ENCODE data around the gene C13orf46. TPM values are rescaled to one million over a fixed set of nuclear protein-coding genes. Genes with fewer than 3 reads are reported as not detected.

C13orf46 gene
- polyA plus RNA-seq, 1 experiment: 0.65 TPM

DNA sequence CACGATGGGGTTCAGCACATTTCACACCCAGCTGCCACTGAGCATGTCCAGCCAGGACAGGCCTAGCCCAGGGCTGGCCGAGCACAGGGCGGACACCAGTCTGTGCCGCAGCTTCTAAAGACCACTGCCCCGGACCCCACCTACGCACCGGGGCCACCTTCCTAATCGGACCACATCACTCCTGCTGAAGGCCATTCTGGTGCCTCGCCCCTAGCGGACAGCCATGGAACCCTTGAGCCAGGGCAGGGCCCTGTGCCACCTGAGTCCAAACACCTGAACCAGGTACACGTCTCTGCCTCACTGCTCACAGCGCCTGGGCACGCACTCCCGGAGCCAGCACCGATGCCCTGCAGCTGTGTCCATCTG lies 8.4 kb upstream of the C13orf46 start:
- ChIA-PET POLR2A (no interaction called here), CTCF (no interaction called here)
- no peak overlapping the region for H3K4me3 ChIP-seq (ENCODE audit: low read depth, low read length)
- H3K27me3 ChIP-seq (ENCODE audit: control insufficient read depth, insufficient read depth, low read length): no peaks in the 10 kb centered on the region
- peaks cover 34% of the 10 kb centered on the region for H3K36me3 ChIP-seq (ENCODE audit: control insufficient read depth, insufficient read depth, low read length)
- no peak for DNase-seq (ENCODE audit: low read depth)
- TF ChIP-seq, protein P1, sequence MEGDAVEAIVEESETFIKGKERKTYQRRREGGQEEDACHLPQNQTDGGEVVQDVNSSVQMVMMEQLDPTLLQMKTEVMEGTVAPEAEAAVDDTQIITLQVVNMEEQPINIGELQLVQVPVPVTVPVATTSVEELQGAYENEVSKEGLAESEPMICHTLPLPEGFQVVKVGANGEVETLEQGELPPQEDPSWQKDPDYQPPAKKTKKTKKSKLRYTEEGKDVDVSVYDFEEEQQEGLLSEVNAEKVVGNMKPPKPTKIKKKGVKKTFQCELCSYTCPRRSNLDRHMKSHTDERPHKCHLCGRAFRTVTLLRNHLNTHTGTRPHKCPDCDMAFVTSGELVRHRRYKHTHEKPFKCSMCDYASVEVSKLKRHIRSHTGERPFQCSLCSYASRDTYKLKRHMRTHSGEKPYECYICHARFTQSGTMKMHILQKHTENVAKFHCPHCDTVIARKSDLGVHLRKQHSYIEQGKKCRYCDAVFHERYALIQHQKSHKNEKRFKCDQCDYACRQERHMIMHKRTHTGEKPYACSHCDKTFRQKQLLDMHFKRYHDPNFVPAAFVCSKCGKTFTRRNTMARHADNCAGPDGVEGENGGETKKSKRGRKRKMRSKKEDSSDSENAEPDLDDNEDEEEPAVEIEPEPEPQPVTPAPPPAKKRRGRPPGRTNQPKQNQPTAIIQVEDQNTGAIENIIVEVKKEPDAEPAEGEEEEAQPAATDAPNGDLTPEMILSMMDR (IDR thresholded peaks at IDR 0.05; ENCODE audit: insufficient read depth, low read depth, low read length): no peak

DNA sequence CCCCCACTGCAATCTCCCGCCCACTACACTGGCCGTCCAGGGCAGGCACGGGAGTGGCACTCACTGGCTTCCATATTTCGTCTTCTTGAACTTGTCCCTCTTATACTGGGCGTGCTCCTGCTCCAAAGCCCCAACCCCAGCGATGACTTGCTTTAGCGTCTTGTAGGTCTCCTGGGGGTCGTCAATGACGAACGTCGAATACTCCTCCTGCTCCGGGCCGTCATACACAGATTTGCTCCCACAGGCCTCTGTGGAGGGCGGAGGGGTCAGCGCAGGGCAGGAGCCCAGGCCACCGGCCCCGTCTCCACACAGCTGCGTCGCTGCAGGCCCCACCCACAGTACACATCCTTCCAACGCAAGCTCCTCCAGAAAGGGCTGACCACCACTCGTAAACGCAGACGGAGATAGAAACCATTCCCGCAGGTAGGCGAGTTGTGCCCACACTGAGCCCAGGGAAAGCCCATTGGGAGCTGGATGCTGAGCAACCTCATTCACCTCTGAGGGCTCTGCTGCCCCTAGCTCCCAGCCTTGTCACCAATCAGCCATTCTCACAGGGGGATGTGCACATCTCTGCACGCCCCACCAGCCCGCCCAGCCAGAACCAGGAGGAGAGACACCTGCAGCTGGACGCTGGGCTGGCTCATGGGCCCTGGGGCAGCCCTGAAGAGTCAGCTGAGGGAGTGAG lies 7.9 kb upstream of the C13orf46 start:
- ChIA-PET CTCF (no interaction called here), POLR2A (no interaction called here)
- DNase-seq (ENCODE audit: low read depth): no peak
- no peaks in the 10 kb centered on the region for H3K27me3 ChIP-seq (ENCODE audit: control insufficient read depth, insufficient read depth, low read length)
- H3K36me3 ChIP-seq (ENCODE audit: control insufficient read depth, insufficient read depth, low read length): peaks cover 34% of the 10 kb centered on the region
- H3K4me3 ChIP-seq (ENCODE audit: low read depth, low read length): no peak overlapping the region
- TF ChIP-seq, protein P1 (IDR thresholded peaks at IDR 0.05; ENCODE audit: insufficient read depth, low read depth, low read length): no peak

DNA sequence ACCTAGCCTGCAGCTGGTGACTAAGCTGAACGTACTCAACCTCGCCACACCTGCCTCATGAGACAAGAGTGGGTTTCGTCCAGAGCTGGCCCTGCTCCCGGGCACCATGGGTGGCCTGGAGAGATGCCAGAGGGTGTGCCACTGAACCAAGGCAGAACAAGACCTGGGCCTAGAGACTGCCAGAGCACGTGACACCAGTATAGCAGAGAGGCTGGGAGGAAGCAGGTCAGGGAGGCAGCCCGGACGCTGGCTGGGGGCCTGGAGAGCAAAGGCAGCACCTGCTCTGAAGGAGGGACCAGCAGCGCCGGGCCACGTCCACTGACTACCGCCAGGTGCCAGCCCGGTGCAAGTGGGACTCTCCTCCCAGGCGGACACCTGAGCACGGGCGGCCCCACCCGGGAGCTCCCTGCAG lies 7.3 kb upstream of the C13orf46 start:
- ChIA-PET CTCF (no interaction called here), POLR2A (no interaction called here)

DNA sequence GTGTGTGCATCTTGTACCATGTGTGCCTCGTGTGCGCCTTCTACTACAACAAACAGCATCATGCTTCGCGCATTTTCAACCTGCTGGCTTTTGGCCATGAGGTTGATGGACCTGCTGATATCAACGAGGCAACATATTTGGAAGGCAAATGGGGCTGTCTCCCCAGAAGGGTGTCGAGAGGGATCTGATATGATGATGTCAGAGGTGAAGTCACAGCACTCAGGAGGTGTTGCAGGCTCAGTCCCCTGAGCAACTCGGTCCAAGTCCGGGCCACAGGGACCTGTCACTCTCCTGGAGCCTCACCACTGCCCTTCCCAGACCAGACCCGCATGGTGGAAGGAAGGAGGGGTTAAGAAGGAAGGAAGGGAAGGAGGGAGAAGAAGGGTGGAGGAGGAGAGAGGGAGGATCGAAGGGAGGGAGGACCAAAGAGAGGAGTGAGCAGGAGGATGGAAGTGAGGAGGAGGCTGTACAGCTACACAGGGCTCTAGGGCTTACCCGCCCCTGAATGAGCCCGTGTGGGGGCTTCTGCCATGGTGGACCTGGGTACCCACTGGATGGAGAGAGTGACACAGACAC lies 6.7 kb upstream of the C13orf46 start:
- peaks cover 35% of the 10 kb centered on the region for H3K36me3 ChIP-seq (ENCODE audit: control insufficient read depth, insufficient read depth, low read length)
- DNase-seq (ENCODE audit: low read depth): no peak
- TF ChIP-seq, protein P1 (IDR thresholded peaks at IDR 0.05; ENCODE audit: insufficient read depth, low read depth, low read length): no peak
- POLR2A ChIA-PET: no interaction called here
- no peak overlapping the region for H3K4me3 ChIP-seq (ENCODE audit: low read depth, low read length)
- CTCF ChIA-PET: no interaction called here
- no peaks in the 10 kb centered on the region for H3K27me3 ChIP-seq (ENCODE audit: control insufficient read depth, insufficient read depth, low read length)

More for the DNA sequence above, 7.3 kb upstream of the C13orf46 start:
- Histone ChIP-seq H3K27me3 (ENCODE audit: control insufficient read depth, insufficient read depth, low read length) (no peaks in the 10 kb centered on the region), H3K4me3 (ENCODE audit: low read depth, low read length) (no peak overlapping the region), H3K36me3 (ENCODE audit: control insufficient read depth, insufficient read depth, low read length) (peaks cover 34% of the 10 kb centered on the region)
- TF ChIP-seq, protein P1 (IDR thresholded peaks at IDR 0.05; ENCODE audit: insufficient read depth, low read depth, low read length): no peak
- DNase-seq (ENCODE audit: low read depth): no peak

DNA sequence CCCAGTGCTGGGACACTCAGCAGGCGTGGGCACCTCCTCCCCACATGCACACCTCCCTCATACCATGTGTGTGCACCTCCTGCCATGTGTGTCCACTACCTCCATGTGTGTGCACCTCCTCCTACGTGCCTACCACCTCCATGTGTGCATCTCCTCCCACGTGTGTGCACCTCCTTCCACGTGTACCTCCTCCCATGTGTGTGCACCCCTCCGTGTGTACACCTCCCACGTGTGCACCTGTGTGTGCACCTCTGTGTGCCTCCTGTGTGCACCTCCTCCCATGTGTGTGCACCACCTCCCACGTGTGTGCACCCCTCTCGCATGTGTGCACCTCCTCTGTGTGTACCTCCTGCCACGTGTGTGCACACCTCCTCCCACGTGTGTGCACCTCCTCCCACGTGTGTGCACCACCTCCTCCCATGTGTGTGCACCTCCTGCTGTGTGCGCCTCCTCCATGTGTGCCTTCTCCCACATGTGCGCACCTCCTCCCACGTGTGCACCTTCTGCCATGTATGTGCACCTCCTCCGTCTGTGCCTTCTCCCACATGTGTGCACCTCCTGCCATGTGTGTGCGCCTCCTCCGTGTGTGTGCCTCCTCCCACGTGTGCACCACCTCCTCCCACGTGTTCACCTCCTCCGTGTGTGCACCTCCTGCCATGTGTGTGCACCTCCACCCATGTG lies 6.1 kb upstream of the C13orf46 start:
- CTCF ChIA-PET: interaction anchor here (0.6 kb wide), 1 partner anchor 331 kb away, joined by 5 read pairs; no protein-coding TSS in a partner anchor
- H3K27me3 ChIP-seq (ENCODE audit: control insufficient read depth, insufficient read depth, low read length): no peaks in the 10 kb centered on the region
- TF ChIP-seq, protein P1 (IDR thresholded peaks at IDR 0.05; ENCODE audit: insufficient read depth, low read depth, low read length): no peak
- POLR2A ChIA-PET: no interaction called here
- peaks cover 42% of the 10 kb centered on the region for H3K36me3 ChIP-seq (ENCODE audit: control insufficient read depth, insufficient read depth, low read length)
- no peak overlapping the region for H3K4me3 ChIP-seq (ENCODE audit: low read depth, low read length)
- no peak for DNase-seq (ENCODE audit: low read depth)
